ENCODE results near the gene CNKSR2.

DNA sequence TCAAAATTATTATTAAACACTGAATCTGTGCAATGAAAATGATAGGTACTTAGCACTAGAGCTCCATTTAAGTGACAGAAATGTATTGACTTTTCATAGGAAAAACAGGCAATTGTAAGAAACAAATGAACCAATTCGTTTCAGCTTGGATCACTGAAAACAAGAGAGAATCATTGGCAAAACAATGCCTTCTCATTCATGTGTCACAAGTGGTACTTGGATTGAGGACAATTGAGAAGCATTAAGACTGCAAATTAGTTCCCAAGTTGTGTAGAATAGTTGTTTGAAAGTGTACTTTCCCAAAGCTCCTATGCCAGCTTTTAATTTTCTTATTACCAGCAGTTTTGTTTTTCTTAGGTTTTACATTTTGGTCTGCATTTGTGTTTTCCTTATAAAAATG, 20.6 kb downstream of the CNKSR2 start:
- TF ChIP-seq, protein P1, sequence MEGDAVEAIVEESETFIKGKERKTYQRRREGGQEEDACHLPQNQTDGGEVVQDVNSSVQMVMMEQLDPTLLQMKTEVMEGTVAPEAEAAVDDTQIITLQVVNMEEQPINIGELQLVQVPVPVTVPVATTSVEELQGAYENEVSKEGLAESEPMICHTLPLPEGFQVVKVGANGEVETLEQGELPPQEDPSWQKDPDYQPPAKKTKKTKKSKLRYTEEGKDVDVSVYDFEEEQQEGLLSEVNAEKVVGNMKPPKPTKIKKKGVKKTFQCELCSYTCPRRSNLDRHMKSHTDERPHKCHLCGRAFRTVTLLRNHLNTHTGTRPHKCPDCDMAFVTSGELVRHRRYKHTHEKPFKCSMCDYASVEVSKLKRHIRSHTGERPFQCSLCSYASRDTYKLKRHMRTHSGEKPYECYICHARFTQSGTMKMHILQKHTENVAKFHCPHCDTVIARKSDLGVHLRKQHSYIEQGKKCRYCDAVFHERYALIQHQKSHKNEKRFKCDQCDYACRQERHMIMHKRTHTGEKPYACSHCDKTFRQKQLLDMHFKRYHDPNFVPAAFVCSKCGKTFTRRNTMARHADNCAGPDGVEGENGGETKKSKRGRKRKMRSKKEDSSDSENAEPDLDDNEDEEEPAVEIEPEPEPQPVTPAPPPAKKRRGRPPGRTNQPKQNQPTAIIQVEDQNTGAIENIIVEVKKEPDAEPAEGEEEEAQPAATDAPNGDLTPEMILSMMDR (IDR thresholded peaks at IDR 0.05), result no peak
- no peak for TF ChIP-seq EP300 (IDR thresholded peaks at IDR 0.05)
- no peak for TF ChIP-seq POLR2A (IDR thresholded peaks at IDR 0.05)
- TF ChIP-seq POLR2AphosphoS5 (IDR thresholded peaks at IDR 0.05), result no peak
